Fibroblast of mammary gland (primary cell): ENCODE results near the gene SLC25A22.

Source experiments
- DNase-seq: peaks from one replicate; pipeline ENCODE4 v3.0.0-alpha.2; 2010; ENCODE audit warnings: low read depth
- H3K4me3 ChIP-seq: 2 replicates; pipeline ENCODE4 v1.5.1; 2011; ENCODE audit warnings: low read depth, mild to moderate bottlenecking, low read length, moderate library complexity; ENCODE audit not compliant: control insufficient read depth
- CTCF ChIP-seq: conservative IDR thresholded peaks from 2 replicates; pipeline ENCODE4 v1.5.1; 2011; ENCODE audit warnings: low read depth, low read length, inconsistent platforms; ENCODE audit not compliant: control insufficient read depth, insufficient read depth

Gene SLC25A22

GRCh38 chr11:797296-798092 lies 587 bp downstream of the SLC25A22 start:
- H3K4me3 ChIP-seq = peak overlapping the region; percentile 68
- no peak for TF ChIP-seq CTCF
- DNase-seq = peak; percentile 73

GRCh38 chr11:796565-797295 lies 1.4 kb downstream of the SLC25A22 start:
- no peak for TF ChIP-seq CTCF
- H3K4me3 ChIP-seq = peak overlapping the region; percentile 68
- DNase-seq = no peak

GRCh38 chr11:795634-796564 lies 2.2 kb downstream of the SLC25A22 start:
- no peak for TF ChIP-seq CTCF
- H3K4me3 ChIP-seq = peak overlapping the region; percentile 68
- DNase-seq = peak; percentile 94

- TF ChIP-seq CTCF = no peak
- DNase-seq = no peak
- H3K4me3 ChIP-seq = peak overlapping the region; percentile 68
Measured at GRCh38 chr11:794766-795633, 3.1 kb downstream of the SLC25A22 start.

- no peak for DNase-seq
- no peak for TF ChIP-seq CTCF
- no peak overlapping the region for H3K4me3 ChIP-seq
Measured at GRCh38 chr11:794013-794765, 3.9 kb downstream of the SLC25A22 start.
